Heart left ventricle (tissue), 16 donors: ENCODE measurements around the gene EVX2. TPM values are rescaled to one million over a fixed set of nuclear protein-coding genes. Genes with fewer than 3 reads are reported as not detected.
A peak's percentile ranks its signal among the peaks of the same experiment; 100 is the strongest.

Source experiments
- ATAC-seq, 4 donors: fragments of 200-7000 bp; cut with Tn5 transposase; one replicate each; pipeline ENCODE4 v1.9.1; 2020 to 2022; ENCODE audit warnings: moderate library complexity in 4 of 4, mild to moderate bottlenecking in 3 of 4, moderate number of reproducible peaks in 1 of 4
- DNase-seq, 5 donors: peaks; one replicate each; pipeline ENCODE4 v3.0.0-alpha.2; 2020
- H3K27ac ChIP-seq, 12 donors: fragments of 200-600 bp; sonication (generic) in 4 of 12; one replicate each; pipeline versions ENCODE4 v1.5.0 to v1.8.0; 2016 to 2022; ENCODE audit warnings: mild to moderate bottlenecking in 2 of 12
- H3K27me3 ChIP-seq, 9 donors: fragments of 200-600 bp; sonication (generic) in 2 of 9; one replicate each; pipeline versions ENCODE4 v1.5.1 to v1.8.0; 2016 to 2022; ENCODE audit warnings: mild to moderate bottlenecking in 3 of 9
- H3K36me3 ChIP-seq, 9 donors: fragments of 200-600 bp; sonication (generic) in 2 of 9; one replicate each; pipeline versions ENCODE4 v1.5.0 to v1.8.0; 2018 to 2022; ENCODE audit warnings: mild to moderate bottlenecking in 2 of 9
- H3K4me1 ChIP-seq, 12 donors: fragments of 200-600 bp; sonication (generic) in 4 of 12; one replicate each; pipeline versions ENCODE4 v1.5.0 to v1.8.0; 2016 to 2022; ENCODE audit warnings: mild to moderate bottlenecking in 3 of 12
- H3K4me3 ChIP-seq, 12 donors: fragments of 200-600 bp; sonication (generic) in 4 of 12; one replicate each; pipeline versions ENCODE4 v1.5.0 to v1.8.0; 2017 to 2022; ENCODE audit warnings: mild to moderate bottlenecking in 9 of 12, moderate library complexity in 4 of 12
- H3K9me3 ChIP-seq, 12 donors: fragments of 200-600 bp; sonication (generic) in 4 of 12; one replicate each; pipeline versions ENCODE4 v1.5.0 to v1.8.0; 2016 to 2022; ENCODE audit warnings: mild to moderate bottlenecking in 1 of 12
- POLR2A ChIP-seq, 2 donors: fragments of 450-650 bp; IDR thresholded peaks; one replicate each; pipeline ENCODE4 v1.6.1; 2017; ENCODE audit warnings: antibody characterized with exemption in 2 of 2, mild to moderate bottlenecking in 2 of 2, moderate library complexity in 2 of 2
- WGBS, 4 donors: extraction: QIAGEN DNeasy Blood & Tissue Kit in 2 of 4; methylation state at CpG; one replicate each; pipeline versions ENCODE4 v1.1.5 to v1.1.7; 2013 to 2018; 5-methylcytosine and 5-hydroxymethylcytosine counted together
- intact Hi-C, 10 donors: fragments of 100-400 bp; cut with DNase I; formaldehyde crosslinking; loops; one replicate each; pipeline versions ENCODE4 v1.11.1 to v1.14.2; 2022
- polyA plus RNA-seq, 2 donors: library from polyadenylated mRNA; stranded (reverse); fragments of 200-250 nt; gene quantifications; one replicate each; pipeline ENCODE4 v1.2.3, GENCODE V29; 2013
- total RNA-seq, 9 donors: library from RNA; depleted of rRNA in 2 of 9; stranded (reverse); fragments of >200 nt in 2 of 9; fragmentation: NEBNext Ultra II Directional in 3 of 9; extraction: Animal tissue kit (Norgen Biotek cat#: 25700) in 3 of 9; gene quantifications; one replicate each; pipeline versions ENCODE4 v1.1.0 to v1.2.4, GENCODE V29; 2016 to 2023
- TF ChIP-seq, protein P1 (sequence below), 12 donors: fragments of 200-600 bp; sonication (generic) in 4 of 12; IDR thresholded peaks; one replicate each; pipeline versions ENCODE4 v1.5.0 to v1.8.0; 2018 to 2022; ENCODE audit warnings: antibody characterized with exemption in 12 of 12, mild to moderate bottlenecking in 5 of 12
- donor health status: ischemic (EF 13 %, LVEDD 7.1; RV severe dilation, severe dysfunction).
- donor health status: healthy with polysubstance abuse.
- donor health status: DM: no; HTN: yes; CAD: no.
- donor health status: DM: no; HTN: no; CAD: no.
- donor health status: ischemic (EF 25% LVEDD 6.9; RV normal size, moderate dysfunction).
- donor health status: ischemic (EF 25% LVEDD 5.7; RV mildly dilated, moderate dysfunction).
- donor health status: healthy.
- donor health status: DM: yes; HTN: yes; CAD: no.
- donor health status: ischemic (EF 35%, LVEDD 5.7; RV mildly dilated, moderate dysfunction).
- donor health status: nonischemic (EF 11% LVEDD 7.7; RV severe dilation, severe dysfunction).
- donor health status: DM: yes; HTN: yes; CAD: no.
- donor health status: PGD.
- donor health status: ischemic (EF 29% LVEDD 5.4; RV normal size, mild dysfunction).
- donor health status: nonischemic (EF 23%, LVEDD 6.1; RV moderate dilation, normal function).

The EVX2 gene
- total and polyA plus RNA-seq, 11 donors, result 0.06 TPM; not detected in 10

DNA sequence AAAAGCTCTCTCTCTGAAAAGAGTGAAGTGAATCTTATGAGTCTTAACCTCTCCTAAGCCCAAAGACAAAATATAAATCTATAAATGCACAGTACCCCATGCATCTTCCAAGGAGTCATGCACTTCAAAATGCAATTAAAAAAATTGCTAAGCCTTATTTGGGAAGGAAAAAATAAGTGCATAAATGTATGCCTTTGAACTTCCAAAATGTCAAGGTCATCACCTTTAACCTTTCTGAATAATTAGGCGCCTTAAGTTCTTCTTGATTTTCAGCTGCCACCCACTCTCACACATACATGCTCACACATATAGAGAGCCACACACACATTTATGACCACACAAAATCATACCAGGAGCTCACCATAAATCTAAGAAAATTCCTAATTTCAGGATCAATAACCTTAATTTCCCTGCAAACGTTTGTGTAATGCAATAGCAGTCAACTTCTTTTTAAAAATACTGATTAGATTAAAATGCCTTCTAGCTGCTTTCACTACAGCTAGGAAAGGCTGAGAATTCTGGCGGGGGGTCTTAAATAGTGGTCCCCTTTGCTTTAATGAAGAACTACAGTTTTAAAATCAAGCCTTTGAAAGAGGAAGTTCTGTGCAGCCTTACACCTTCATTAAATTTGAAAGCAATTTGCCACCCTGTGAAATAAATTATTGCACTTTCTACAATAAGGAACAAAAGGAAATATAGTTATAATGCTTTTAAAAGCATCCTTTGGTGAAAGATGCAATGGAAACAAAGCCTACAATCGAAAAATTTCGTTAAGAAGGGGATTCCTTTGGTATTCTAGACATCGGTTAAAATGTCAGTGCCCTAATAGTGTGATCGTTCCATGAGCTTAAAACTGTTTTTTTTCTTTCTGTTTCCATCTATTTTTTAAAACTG lies 26.9 kb upstream of the EVX2 start:
- DNase-seq, result no peak
- WGBS, 4 donors, result 18 to 21% (median 19%) methylated on average over 7 of the region's 7 CpGs
- TF ChIP-seq, protein P1, sequence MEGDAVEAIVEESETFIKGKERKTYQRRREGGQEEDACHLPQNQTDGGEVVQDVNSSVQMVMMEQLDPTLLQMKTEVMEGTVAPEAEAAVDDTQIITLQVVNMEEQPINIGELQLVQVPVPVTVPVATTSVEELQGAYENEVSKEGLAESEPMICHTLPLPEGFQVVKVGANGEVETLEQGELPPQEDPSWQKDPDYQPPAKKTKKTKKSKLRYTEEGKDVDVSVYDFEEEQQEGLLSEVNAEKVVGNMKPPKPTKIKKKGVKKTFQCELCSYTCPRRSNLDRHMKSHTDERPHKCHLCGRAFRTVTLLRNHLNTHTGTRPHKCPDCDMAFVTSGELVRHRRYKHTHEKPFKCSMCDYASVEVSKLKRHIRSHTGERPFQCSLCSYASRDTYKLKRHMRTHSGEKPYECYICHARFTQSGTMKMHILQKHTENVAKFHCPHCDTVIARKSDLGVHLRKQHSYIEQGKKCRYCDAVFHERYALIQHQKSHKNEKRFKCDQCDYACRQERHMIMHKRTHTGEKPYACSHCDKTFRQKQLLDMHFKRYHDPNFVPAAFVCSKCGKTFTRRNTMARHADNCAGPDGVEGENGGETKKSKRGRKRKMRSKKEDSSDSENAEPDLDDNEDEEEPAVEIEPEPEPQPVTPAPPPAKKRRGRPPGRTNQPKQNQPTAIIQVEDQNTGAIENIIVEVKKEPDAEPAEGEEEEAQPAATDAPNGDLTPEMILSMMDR (IDR thresholded peaks at IDR 0.05), result no peak
- TF ChIP-seq POLR2A (IDR thresholded peaks at IDR 0.05), result no peak
- Histone ChIP-seq H3K4me3 (no peak overlapping the region), H3K27me3 (peaks cover 93 to 99% (median 96%) of the 10 kb centered on the region in 9 donors), H3K9me3 (no peaks in the 10 kb centered on the region), H3K36me3 (no peaks in the 10 kb centered on the region), H3K27ac (no peak overlapping the region), H3K4me1 (peaks cover 0 to 28% (median 7%) of the 10 kb centered on the region in 12 donors)
- ATAC-seq, result no peak
- intact Hi-C loops, result no loop called here

DNA sequence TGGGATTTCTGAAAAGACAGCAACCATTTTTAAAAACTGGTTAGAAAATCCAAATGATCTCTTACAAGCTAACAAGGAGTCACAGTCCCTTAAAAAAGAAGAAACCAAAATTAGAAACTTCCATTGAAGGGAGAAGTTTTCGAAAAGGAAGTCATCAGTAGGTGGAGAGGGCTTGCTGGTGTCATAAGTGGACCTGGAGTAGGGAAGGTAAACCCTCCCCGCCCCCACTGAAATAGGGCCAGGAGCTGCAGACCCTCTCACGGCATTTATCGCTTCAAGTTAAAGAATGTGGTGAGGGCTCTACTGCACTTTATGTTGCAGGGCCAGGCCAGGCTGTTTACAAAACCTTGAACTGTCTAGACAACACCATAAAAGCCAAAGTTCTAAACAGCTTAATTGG lies 26.2 kb upstream of the EVX2 start:
- Histone ChIP-seq H3K36me3 (no peaks in the 10 kb centered on the region), H3K27me3 (peaks cover 93 to 99% (median 96%) of the 10 kb centered on the region in 9 donors), H3K9me3 (no peaks in the 10 kb centered on the region), H3K4me1 (peaks cover 0 to 30% (median 7%) of the 10 kb centered on the region in 12 donors), H3K27ac (no peak overlapping the region), H3K4me3 (no peak overlapping the region)
- ATAC-seq (no peak), DNase-seq (no peak)
- 12 to 18% (median 15%) methylated on average over 4 of the region's 4 CpGs for WGBS, 4 donors
- no peak for TF ChIP-seq POLR2A (IDR thresholded peaks at IDR 0.05)
- TF ChIP-seq, protein P1 (IDR thresholded peaks at IDR 0.05), result no peak
- intact Hi-C loops, result no loop called here

DNA sequence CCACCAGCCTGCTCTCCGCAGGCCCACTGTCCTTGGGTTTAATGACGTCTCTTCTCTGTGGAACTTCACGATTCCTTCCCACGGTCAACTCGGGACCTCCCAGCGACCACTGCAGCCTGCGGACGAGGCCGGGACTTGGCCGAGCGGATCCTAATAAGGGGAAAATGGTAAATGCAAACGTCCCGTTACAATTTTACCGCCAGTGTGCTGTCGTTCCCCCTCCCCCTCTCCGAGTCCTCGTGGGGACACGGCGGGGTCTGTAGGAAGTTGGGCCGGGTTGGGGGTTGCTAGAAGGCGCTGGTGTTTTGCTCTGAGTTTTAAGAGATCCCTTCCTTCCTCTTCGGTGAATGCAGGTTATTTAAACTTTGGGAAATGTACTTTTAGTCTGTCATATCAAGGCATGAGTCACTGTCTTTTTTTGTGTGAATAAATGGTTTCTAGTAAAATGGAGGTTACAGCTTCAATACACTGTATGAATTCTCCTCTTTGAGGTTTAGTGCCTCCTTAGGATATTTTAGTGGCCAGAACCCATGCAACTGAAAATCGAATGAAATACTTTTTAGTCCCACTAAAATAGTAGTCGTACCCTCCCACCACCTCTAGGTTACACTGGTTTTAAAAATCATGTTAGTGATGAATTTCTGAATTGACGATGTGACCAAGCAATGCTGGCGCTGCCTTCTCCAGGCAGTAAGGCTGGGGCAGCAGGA lies 25.6 kb upstream of the EVX2 start:
- WGBS, 4 donors, result 4 to 15% (median 8%) methylated on average over 26 of the region's 26 CpGs
- no peak for ATAC-seq
- intact Hi-C loops, result no loop called here
- peaks cover 0 to 36% (median 9%) of the 10 kb centered on the region in 12 donors for H3K4me1 ChIP-seq
- DNase-seq, result peak in 1 of 5 donors; percentile 7
- no peak overlapping the region for H3K4me3 ChIP-seq
- peak overlapping the region in 1 of 12 donors; percentile 87 for H3K27ac ChIP-seq
- H3K9me3 ChIP-seq, result no peaks in the 10 kb centered on the region
- TF ChIP-seq, protein P1 (IDR thresholded peaks at IDR 0.05), result no peak
- TF ChIP-seq POLR2A (IDR thresholded peaks at IDR 0.05), result no peak
- peaks cover 93 to 99% (median 96%) of the 10 kb centered on the region in 9 donors for H3K27me3 ChIP-seq
- no peaks in the 10 kb centered on the region for H3K36me3 ChIP-seq

DNA sequence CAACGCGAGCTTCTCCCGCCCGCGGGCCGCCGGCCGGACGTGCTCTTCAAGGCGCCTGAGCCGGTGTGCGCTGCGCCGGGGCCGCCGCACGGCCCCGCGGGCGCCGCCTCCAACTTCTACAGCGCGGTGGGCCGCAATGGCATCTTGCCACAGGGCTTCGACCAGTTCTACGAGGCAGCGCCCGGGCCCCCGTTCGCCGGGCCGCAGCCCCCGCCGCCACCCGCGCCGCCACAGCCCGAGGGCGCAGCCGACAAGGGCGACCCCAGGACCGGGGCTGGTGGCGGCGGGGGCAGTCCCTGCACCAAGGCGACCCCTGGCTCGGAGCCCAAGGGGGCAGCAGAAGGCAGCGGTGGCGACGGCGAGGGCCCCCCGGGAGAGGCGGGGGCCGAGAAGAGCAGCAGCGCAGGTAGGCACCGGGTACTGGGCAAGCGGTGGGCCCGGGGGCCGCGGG lies 24.0 kb upstream of the EVX2 start:
- TF ChIP-seq POLR2A (IDR thresholded peaks at IDR 0.05), result no peak
- TF ChIP-seq, protein P1 (IDR thresholded peaks at IDR 0.05), result no peak
- Histone ChIP-seq H3K9me3 (no peaks in the 10 kb centered on the region), H3K27me3 (peaks cover 89 to 99% (median 96%) of the 10 kb centered on the region in 9 donors), H3K36me3 (no peaks in the 10 kb centered on the region), H3K4me1 (peaks cover 0 to 42% (median 10%) of the 10 kb centered on the region in 12 donors), H3K27ac (peak overlapping the region in 1 of 12 donors; percentile 87), H3K4me3 (no peak overlapping the region)
- WGBS, 4 donors, result 2 to 5% (median 2%) methylated on average over 13 to 59 of the region's 59 CpGs
- no peak for ATAC-seq
- intact Hi-C loops, result no loop called here
- DNase-seq, result peak in 1 of 5 donors; percentile 15
